DND-41 (cell line): Measurements from ENCODE around the gene SGMS1.

Source experiments
- ATAC-seq: fragments of 200-7000 bp; cut with Tn5 transposase; 3 replicates; pipeline ENCODE4 v1.9.1; 2021; ENCODE audit warnings: low read depth; ENCODE audit not compliant: insufficient read depth
- DNase-seq: peaks from one replicate; pipeline ENCODE4 v3.0.0-alpha.2; 2020
- H2AFZ ChIP-seq: 2 replicates; pipeline ENCODE4 v1.6.0; 2012; ENCODE audit warnings: low read depth, low read length
- H3K27ac ChIP-seq: 2 replicates; pipeline ENCODE4 v1.5.1; 2012; ENCODE audit warnings: low read length, inconsistent platforms
- H3K27me3 ChIP-seq: fragments of 200-600 bp; sonication (generic); 2 replicates; pipeline ENCODE4 v1.6.0; 2012; ENCODE audit warnings: low read length, mild to moderate bottlenecking, inconsistent platforms; ENCODE audit not compliant: insufficient read depth, poor library complexity
- H3K36me3 ChIP-seq: 2 replicates; pipeline ENCODE4 v1.5.1; 2012; ENCODE audit warnings: low read length, inconsistent platforms; ENCODE audit not compliant: insufficient read depth
- H3K4me1 ChIP-seq: 2 replicates; pipeline ENCODE4 v1.5.1; 2012; ENCODE audit warnings: mild to moderate bottlenecking, low read length; ENCODE audit not compliant: insufficient read depth
- H3K4me2 ChIP-seq: 2 replicates; pipeline ENCODE4 v1.6.0; 2012; ENCODE audit warnings: mild to moderate bottlenecking, moderate library complexity, low read length, inconsistent platforms; ENCODE audit not compliant: insufficient read depth
- H3K4me3 ChIP-seq, 2 experiments: fragments of 200-600 bp in 1 of 2; shearing (Covaris generic) in 1 of 2; 2 replicates each; pipeline ENCODE4 v1.5.1; 2012 to 2016; ENCODE audit warnings: inconsistent platforms in 2 of 2, low read length in 2 of 2, mild to moderate bottlenecking in 2 of 2, low read depth in 1 of 2, moderate library complexity in 1 of 2
- H3K79me2 ChIP-seq: 2 replicates; pipeline ENCODE4 v1.6.0; 2012; ENCODE audit warnings: low read length, inconsistent platforms; ENCODE audit not compliant: insufficient read depth
- H3K9ac ChIP-seq: 2 replicates; pipeline ENCODE4 v1.6.0; 2012; ENCODE audit warnings: low read depth, mild to moderate bottlenecking, inconsistent platforms, low read length, moderate library complexity
- H3K9me3 ChIP-seq: 2 replicates; pipeline ENCODE4 v1.5.1; 2012; ENCODE audit warnings: low read length, moderate library complexity, mild to moderate bottlenecking, inconsistent platforms; ENCODE audit not compliant: insufficient read depth, severe bottlenecking
- H4K20me1 ChIP-seq: 2 replicates; pipeline ENCODE4 v1.6.0; 2012; ENCODE audit warnings: low read length; ENCODE audit not compliant: insufficient read depth
- CTCF ChIP-seq: IDR thresholded peaks from 2 replicates; pipeline ENCODE4 v1.5.1; 2012; ENCODE audit warnings: borderline replicate concordance, low read length, moderate library complexity, mild to moderate bottlenecking; ENCODE audit not compliant: poor library complexity, severe bottlenecking; ENCODE audit errors: extremely low read depth
- EZH2 ChIP-seq: IDR thresholded peaks from 3 replicates; pipeline ENCODE4 v1.6.1; 2012; ENCODE audit warnings: borderline replicate concordance, low read depth, mild to moderate bottlenecking, moderate library complexity, low read length, inconsistent platforms; ENCODE audit not compliant: severe bottlenecking

Gene SGMS1

GRCh38 chr10:50634479-50634878, 10.7 kb upstream of the SGMS1 start:
- Histone ChIP-seq H4K20me1 (no peaks in the 10 kb centered on the region), H3K9me3 (no peaks in the 10 kb centered on the region), H3K36me3 (no peaks in the 10 kb centered on the region), H3K4me1 (no peaks in the 10 kb centered on the region), H3K27me3 (peaks cover 3% of the 10 kb centered on the region), H2AFZ (no peak overlapping the region), H3K27ac (no peak overlapping the region), H3K4me2 (no peak overlapping the region), H3K79me2 (no peaks in the 10 kb centered on the region), H3K4me3 (no peak overlapping the region), H3K9ac (no peak overlapping the region)
- ATAC-seq = no peak
- TF ChIP-seq CTCF (no peak), EZH2 (no peak)
- DNase-seq = no peak

- DNase-seq (no peak), ATAC-seq (no peak)
- no peaks in the 10 kb centered on the region for H4K20me1 ChIP-seq
- H3K4me3 ChIP-seq = no peak overlapping the region
- H3K4me1 ChIP-seq = no peaks in the 10 kb centered on the region
- H3K27ac ChIP-seq = no peak overlapping the region
- no peak for TF ChIP-seq CTCF
- TF ChIP-seq EZH2 = no peak
- H3K79me2 ChIP-seq = no peaks in the 10 kb centered on the region
- no peak overlapping the region for H3K9ac ChIP-seq
- H3K4me2 ChIP-seq = no peak overlapping the region
- H3K9me3 ChIP-seq = no peaks in the 10 kb centered on the region
- H3K36me3 ChIP-seq = no peaks in the 10 kb centered on the region
- H3K27me3 ChIP-seq = no peaks in the 10 kb centered on the region
- H2AFZ ChIP-seq = no peak overlapping the region
Observed at GRCh38 chr10:50631052-50631451, 7.3 kb upstream of the SGMS1 start.

- Histone ChIP-seq H3K36me3 (no peaks in the 10 kb centered on the region), H2AFZ (no peak overlapping the region), H3K27me3 (peaks cover 14% of the 10 kb centered on the region), H3K9me3 (no peaks in the 10 kb centered on the region), H3K4me2 (no peak overlapping the region), H3K4me3 (no peak overlapping the region), H4K20me1 (no peaks in the 10 kb centered on the region), H3K9ac (no peak overlapping the region), H3K79me2 (no peaks in the 10 kb centered on the region), H3K27ac (no peak overlapping the region), H3K4me1 (no peaks in the 10 kb centered on the region)
- TF ChIP-seq CTCF (no peak), EZH2 (no peak)
- ATAC-seq = no peak
- no peak for DNase-seq
Observed at GRCh38 chr10:50629495-50630122, 5.9 kb upstream of the SGMS1 start.
